H1 (cell line): ENCODE results near the gene PPARA. TPM values are rescaled to one million over a fixed set of nuclear protein-coding genes. Genes with fewer than 3 reads are reported as not detected.

Experiments
- BACH1 ChIP-seq: IDR thresholded peaks from 2 replicates; pipeline ENCODE4 v1.6.1; 2012; ENCODE audit warnings: low read length, improper control_type of control experiment
- GTF2F1 ChIP-seq: IDR thresholded peaks from 2 replicates; pipeline ENCODE4 v1.6.1; 2012; ENCODE audit warnings: low read depth, low read length, improper control_type of control experiment, borderline replicate concordance
- JUN ChIP-seq: IDR thresholded peaks from 2 replicates; pipeline ENCODE4 v1.6.1; 2011; ENCODE audit warnings: low read depth, mild to moderate bottlenecking, improper control_type of control experiment, low read length
- SIN3A ChIP-seq, 2 experiments: IDR thresholded peaks in 1 of 2; conservative IDR thresholded peaks in 1 of 2; 2 replicates each; pipeline ENCODE4 v1.6.1; 2011 to 2012; ENCODE audit warnings: low read length in 2 of 2, improper control_type of control experiment in 1 of 2, low read depth in 1 of 2, mild to moderate bottlenecking in 1 of 2
- TBP ChIP-seq: IDR thresholded peaks from 2 replicates; pipeline ENCODE4 v1.6.1; 2011; ENCODE audit warnings: low read depth, low read length, improper control_type of control experiment
- polyA plus RNA-seq, 7 experiments: library from polyadenylated mRNA; depleted of rRNA in 3 of 7; stranded (reverse) in 5 of 7; unstranded in 2 of 7; fragments of >200 nt in 5 of 7; fragments of 200-250 nt in 2 of 7; gene quantifications; 1 replicate in 5 of 7; 2 replicates in 1 of 7; 4 replicates in 1 of 7; pipeline versions ENCODE4 v1.2.1 to v1.2.3, GENCODE V29; 2011 to 2013; ENCODE audit warnings: missing spikeins in 2 of 7, mixed read lengths in 2 of 7
- total RNA-seq: library from RNA; stranded (reverse); fragmentation: NEBNext Ultra II Directional; extraction: Animal tissue kit (Norgen Biotek cat#: 25700); gene quantifications from 2 replicates; pipeline ENCODE4 v1.2.1, GENCODE V29; 2021

PPARA gene
- total and polyA plus RNA-seq, 2 of the 8 experiments (the other 6 are each of a cell fraction or from before 2014, with no cell fraction given) = 3.1 to 8.2 TPM

- TF ChIP-seq SIN3A (conservative IDR thresholded peaks at IDR 0.05 in 1 of 2, IDR thresholded peaks at IDR 0.05 in 1 of 2; ENCODE audit: low read depth in 1 of 2, low read length in 2 of 2) = no peak
- no peak for TF ChIP-seq TBP
- TF ChIP-seq GTF2F1 = no peak
- no peak for TF ChIP-seq JUN
- TF ChIP-seq BACH1 = no peak
Measured at GRCh38 chr22:46120420-46120737, 29.9 kb upstream of the PPARA start (continued).
